ENCODE data around the gene CDC42EP3.

- TF ChIP-seq CTCF (conservative IDR thresholded peaks at IDR 0.05) (no peak), ZFX (IDR thresholded peaks at IDR 0.05) (no peak)
These were observed 4.7 kb downstream of the CDC42EP3 start for GRCh38 chr2:37666772-37667171.

Data from C4-2B (cell line).